Gastrocnemius medialis (tissue), 4 donors: ENCODE data around the gene CHCHD1. TPM values are rescaled to one million over a fixed set of nuclear protein-coding genes. Genes with fewer than 3 reads are reported as not detected.

Experiments used
- ATAC-seq, 2 donors: fragments of 150-250 bp; one replicate each; pipeline ENCODE4 v1.9.1; 2016
- DNase-seq, 2 donors: peaks; one replicate each; pipeline ENCODE4 v3.0.0-alpha.2; 2019
- H3K27ac ChIP-seq, 4 donors: fragments of 200-600 bp; sonication (generic); 1 replicate in 1 of 4; 2 replicates in 3 of 4; pipeline ENCODE4 v1.5.1; 2016 to 2018; ENCODE audit warnings: mild to moderate bottlenecking in 2 of 4, moderate library complexity in 1 of 4
- H3K27me3 ChIP-seq, 3 donors: fragments of 200-600 bp; sonication (generic) in 2 of 3; 1 replicate in 1 of 3; 2 replicates in 2 of 3; pipeline versions ENCODE4 v1.5.1 to v1.6.0; 2016 to 2019; ENCODE audit warnings: mild to moderate bottlenecking in 1 of 3, moderate library complexity in 1 of 3
- H3K36me3 ChIP-seq, 2 donors: fragments of 200-600 bp; sonication (generic) in 1 of 2; one replicate each; pipeline ENCODE4 v1.5.1; 2017 to 2018
- H3K4me1 ChIP-seq, 2 donors: fragments of 200-600 bp; sonication (generic) in 1 of 2; one replicate each; pipeline ENCODE4 v1.5.1; 2016 to 2017; ENCODE audit warnings: mild to moderate bottlenecking in 2 of 2
- H3K4me3 ChIP-seq, 4 donors: fragments of 200-600 bp; sonication (generic) in 3 of 4; 1 replicate in 1 of 4; 2 replicates in 3 of 4; pipeline ENCODE4 v1.5.1; 2016 to 2019; ENCODE audit warnings: mild to moderate bottlenecking in 2 of 4
- H3K9me3 ChIP-seq, 3 donors: fragments of 200-600 bp; sonication (generic) in 2 of 3; 1 replicate in 1 of 3; 2 replicates in 2 of 3; pipeline ENCODE4 v1.5.1; 2016 to 2019
- CTCF ChIP-seq, 5 experiments: fragments of 450-650 bp in 3 of 5; fragments of 200-600 bp in 2 of 5; sonication (generic) in 2 of 5; IDR thresholded peaks in 4 of 5; conservative IDR thresholded peaks in 1 of 5; 1 replicate in 4 of 5; 2 replicates in 1 of 5; pipeline ENCODE4 v1.5.1; 2016 to 2019; ENCODE audit warnings: antibody characterized with exemption in 5 of 5, mild to moderate bottlenecking in 3 of 5, moderate library complexity in 3 of 5
- POLR2A ChIP-seq, 2 donors: fragments of 450-650 bp; IDR thresholded peaks; one replicate each; pipeline ENCODE4 v1.6.1; 2017; ENCODE audit warnings: antibody characterized with exemption in 2 of 2, mild to moderate bottlenecking in 2 of 2, moderate library complexity in 2 of 2
- in situ Hi-C, 4 donors: fragments of 200-750 bp; cut with MboI; loops; one replicate each; pipeline versions ENCODE4 v1.15.0 to v1.8.0; 2017; ENCODE audit warnings: low sequenced_read_pairs in 4 of 4
- intact Hi-C: fragments of 100-400 bp; cut with DNase I; formaldehyde crosslinking; loops from one replicate; pipeline ENCODE4 v1.15.1; 2023; ENCODE audit warnings: low total_unique reads
- total RNA-seq, 4 donors: library from RNA; depleted of rRNA; stranded (reverse); fragments of >200 nt; gene quantifications; one replicate each; pipeline versions ENCODE4 v1.1.0 to v1.2.3, GENCODE V29; 2016

CHCHD1 gene
- total RNA-seq, 4 donors from 2014 or later: 25.3 to 41.8 (median 32.7) TPM

GRCh38 chr10:73798087-73798486 lies 16.2 kb downstream of the CHCHD1 start:
- no peaks in the 10 kb centered on the region for H3K4me1 ChIP-seq
- H3K4me3 ChIP-seq: no peak overlapping the region
- H3K36me3 ChIP-seq: peaks cover 3 to 96% of the 10 kb centered on the region in 2 donors
- DNase-seq (no peak), ATAC-seq (no peak)
- no peaks in the 10 kb centered on the region for H3K9me3 ChIP-seq
- TF ChIP-seq POLR2A (IDR thresholded peaks at IDR 0.05): no peak
- TF ChIP-seq CTCF (IDR thresholded peaks at IDR 0.05 in 4 of 5, conservative IDR thresholded peaks at IDR 0.05 in 1 of 5): no peak
- H3K27ac ChIP-seq: no peak overlapping the region
- H3K27me3 ChIP-seq: no peaks in the 10 kb centered on the region
- in situ Hi-C loops: no loop called here
- intact Hi-C loops: no loop called here

- no peak for DNase-seq
Measured at GRCh38 chr10:73798927-73799560, 17.2 kb downstream of the CHCHD1 start.

GRCh38 chr10:73799899-73800559 lies 18.2 kb downstream of the CHCHD1 start:
- intact Hi-C loops: no loop called here
- peaks cover 0 to 96% of the 10 kb centered on the region in 2 donors for H3K36me3 ChIP-seq
- no peaks in the 10 kb centered on the region for H3K4me1 ChIP-seq
- TF ChIP-seq CTCF (IDR thresholded peaks at IDR 0.05 in 4 of 5, conservative IDR thresholded peaks at IDR 0.05 in 1 of 5): no peak
- TF ChIP-seq POLR2A (IDR thresholded peaks at IDR 0.05): no peak
- H3K4me3 ChIP-seq: no peak overlapping the region
- ATAC-seq: no peak
- in situ Hi-C loops: no loop called here
- no peak overlapping the region for H3K27ac ChIP-seq
- H3K27me3 ChIP-seq: no peaks in the 10 kb centered on the region
- no peaks in the 10 kb centered on the region for H3K9me3 ChIP-seq
- DNase-seq: no peak

More at GRCh38 chr10:73798927-73799560, 17.2 kb downstream of the CHCHD1 start:
- in situ Hi-C loops: no loop called here
- intact Hi-C loops: no loop called here
- no peak overlapping the region for H3K4me3 ChIP-seq
- H3K27me3 ChIP-seq: no peaks in the 10 kb centered on the region
- no peak overlapping the region for H3K27ac ChIP-seq
- no peaks in the 10 kb centered on the region for H3K4me1 ChIP-seq
- no peaks in the 10 kb centered on the region for H3K9me3 ChIP-seq
- TF ChIP-seq CTCF (IDR thresholded peaks at IDR 0.05 in 4 of 5, conservative IDR thresholded peaks at IDR 0.05 in 1 of 5) (no peak), POLR2A (IDR thresholded peaks at IDR 0.05) (no peak)
- no peak for ATAC-seq
- H3K36me3 ChIP-seq: peaks cover 0 to 96% of the 10 kb centered on the region in 2 donors

GRCh38 chr10:73800560-73801252 lies 18.9 kb downstream of the CHCHD1 start:
- Histone ChIP-seq H3K4me1 (no peaks in the 10 kb centered on the region), H3K36me3 (peaks cover 0 to 96% of the 10 kb centered on the region in 2 donors), H3K27me3 (no peaks in the 10 kb centered on the region), H3K9me3 (no peaks in the 10 kb centered on the region), H3K27ac (no peak overlapping the region), H3K4me3 (no peak overlapping the region)
- ATAC-seq (no peak), DNase-seq (no peak)
- in situ Hi-C loops (no loop called here), intact Hi-C loops (no loop called here)
- TF ChIP-seq CTCF (IDR thresholded peaks at IDR 0.05 in 4 of 5, conservative IDR thresholded peaks at IDR 0.05 in 1 of 5) (no peak), POLR2A (IDR thresholded peaks at IDR 0.05) (no peak)
